ENCODE results near the gene OS9. TPM values are rescaled to one million over a fixed set of nuclear protein-coding genes. Genes with fewer than 3 reads are reported as not detected.

The OS9 gene
- total and polyA plus RNA-seq, 9 of the 15 experiments (the other 6 are each of a cell fraction or from before 2014, with no cell fraction given), result 4.6 to 105 (median 89.5) TPM

DNA sequence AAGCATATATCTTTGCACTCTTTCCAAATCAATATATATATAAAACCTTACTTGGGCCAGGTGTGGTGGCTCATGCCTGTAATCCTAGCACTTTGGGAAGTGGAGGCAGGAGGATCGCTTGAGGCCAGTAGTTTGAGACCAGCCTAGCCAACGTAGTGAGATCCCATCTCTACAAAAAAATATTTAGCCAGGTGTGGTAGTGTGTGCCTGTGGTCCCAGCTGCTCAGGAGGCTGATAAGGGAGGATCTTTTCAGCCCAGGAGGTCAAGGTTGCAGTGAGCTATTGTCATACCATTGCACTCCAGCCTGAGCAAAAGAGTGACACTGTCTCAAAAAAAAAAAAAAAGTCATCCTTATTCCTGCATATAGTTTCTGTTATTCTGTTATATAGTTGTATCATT, 14.4 kb downstream of the OS9 start:
- no peak overlapping the region for H3K27ac ChIP-seq (ENCODE audit: extremely low read depth, low read depth, low read length)
- no peak overlapping the region for H3K4me2 ChIP-seq (ENCODE audit: insufficient read depth, low read length)
- peaks cover 4% of the 10 kb centered on the region; the same call in 1 of the 2 replicates for H3K9me3 ChIP-seq (replicated peaks; ENCODE audit: control insufficient read depth, insufficient read depth, low read depth, low read length)
- H3K79me2 ChIP-seq (ENCODE audit: control insufficient read depth, insufficient read depth, low read length), result no peaks in the 10 kb centered on the region
- no peaks in the 10 kb centered on the region; a peak in 2 of 5 replicates for H3K4me1 ChIP-seq (replicated peaks in 1 of 2; ENCODE audit: control insufficient read depth in 2 of 2, insufficient read depth in 2 of 2, low read length in 2 of 2)
- POLR2A ChIA-PET, result no interaction called here
- no peaks in the 10 kb centered on the region for H4K20me1 ChIP-seq (replicated peaks; ENCODE audit: control insufficient read depth, insufficient read depth, low read length)
- H3K9ac ChIP-seq (ENCODE audit: insufficient read depth in 1 of 2, low read depth in 2 of 2, low read length in 2 of 2), result no peak overlapping the region
- H3K36me3 ChIP-seq (ENCODE audit: control insufficient read depth, insufficient read depth, low read length), result peaks cover 14% of the 10 kb centered on the region
- 46% methylated on average over 2 of the region's 2 CpGs for WGBS (ENCODE audit: insufficient coverage, low coverage, missing lambda C conversion rate)
- DNase-seq (ENCODE audit: extremely low read depth in 1 of 4, low spot score in 3 of 4) (no peak), FAIRE-seq (no peak), ATAC-seq (no peak)
- intact Hi-C loops (cut with micrococcal nuclease), result no loop called here
- CTCF ChIA-PET (ENCODE audit: low intra/inter-chr PET ratio), result no interaction called here
- in situ Hi-C loops (cut with MboI), result no loop called here
- no peaks in the 10 kb centered on the region for H3K9me1 ChIP-seq (ENCODE audit: control insufficient read depth, insufficient read depth, low read length)
- no peak overlapping the region for H3K4me3 ChIP-seq
- TF ChIP-seq TRIM28 (IDR thresholded peaks at IDR 0.05) (no peak), MYC (IDR thresholded peaks at IDR 0.05; ENCODE audit: low read depth, low read length) (no peak), MYC (CRISPR knock-in tag; IDR thresholded peaks at IDR 0.05; ENCODE audit: borderline replicate concordance, low read depth) (no peak), RBFOX2 (IDR thresholded peaks at IDR 0.05; ENCODE audit: low read depth, low read length) (no peak), HMG20B (CRISPR knock-in tag; IDR thresholded peaks at IDR 0.05) (no peak), HCFC1 (IDR thresholded peaks at IDR 0.05; ENCODE audit: low read depth, low read length) (no peak), ZNF780A (CRISPR knock-in tag; IDR thresholded peaks at IDR 0.05) (no peak), CBX3 (IDR thresholded peaks at IDR 0.05; ENCODE audit: borderline replicate concordance in 1 of 2, low read length in 2 of 2) (no peak), IRF2 (CRISPR knock-in tag; IDR thresholded peaks at IDR 0.05) (no peak), MIER1 (IDR thresholded peaks at IDR 0.05; ENCODE audit: low read depth) (no peak), ZNF644 (tag; IDR thresholded peaks at IDR 0.05; ENCODE audit: low read depth) (no peak)
- no peak overlapping the region for H2AFZ ChIP-seq (ENCODE audit: low read depth, low read length)
- no peaks in the 10 kb centered on the region for H3K27me3 ChIP-seq (ENCODE audit: control insufficient read depth in 2 of 2, insufficient read depth in 2 of 2, low read length in 2 of 2)
- no TSS peak for BruUV-seq (replicated peaks)
